Fibroblast of skin of back (primary cell): Measurements from ENCODE around the gene HCN1. TPM values are rescaled to one million over a fixed set of nuclear protein-coding genes. Genes with fewer than 3 reads are reported as not detected.

Experiments
- DNase-seq: peaks from one replicate; pipeline ENCODE4 v3.0.0-alpha.2; 2013
- polyA plus RNA-seq, 2 experiments: library from polyadenylated mRNA; unstranded; fragments of 120-200 nt; gene quantifications; one replicate each; pipeline ENCODE4 v1.2.1, GENCODE V29; 2013; ENCODE audit not compliant: insufficient read length in 2 of 2

The HCN1 gene
- polyA plus RNA-seq (2013, experiment 1 of 2; ENCODE audit: insufficient read length), result not detected
- polyA plus RNA-seq (2013, experiment 2 of 2; ENCODE audit: insufficient read length), result not detected

- peak; percentile 68 for DNase-seq
Measured at GRCh38 chr5:45696206-45696836, at the start of gene HCN1. TSS of gene HCN1 (minus strand) at chr5:45696380.

DNA sequence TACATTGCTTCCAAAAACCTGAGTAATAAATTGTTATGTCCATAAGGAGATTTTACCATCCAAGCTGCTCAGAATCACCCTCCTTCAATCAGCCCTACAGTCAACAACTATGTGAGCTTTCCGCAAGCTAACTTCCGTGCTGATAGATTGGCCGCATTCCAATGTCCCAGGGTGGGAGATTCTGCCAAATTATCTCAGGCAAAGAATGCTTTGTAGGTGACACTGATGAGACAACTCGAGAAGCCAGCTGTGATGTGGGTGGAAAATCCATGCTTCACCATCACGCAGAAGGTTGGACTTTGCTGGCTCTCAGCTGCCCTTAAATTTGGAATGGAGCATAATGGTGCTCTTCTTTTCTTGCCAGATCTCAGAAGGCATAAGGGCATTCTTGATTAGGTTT lies 44.9 kb upstream of the HCN1 start:
- no peak for DNase-seq

- no peak for DNase-seq
Measured at GRCh38 chr5:45737153-45737552, 41.0 kb upstream of the HCN1 start.

DNA sequence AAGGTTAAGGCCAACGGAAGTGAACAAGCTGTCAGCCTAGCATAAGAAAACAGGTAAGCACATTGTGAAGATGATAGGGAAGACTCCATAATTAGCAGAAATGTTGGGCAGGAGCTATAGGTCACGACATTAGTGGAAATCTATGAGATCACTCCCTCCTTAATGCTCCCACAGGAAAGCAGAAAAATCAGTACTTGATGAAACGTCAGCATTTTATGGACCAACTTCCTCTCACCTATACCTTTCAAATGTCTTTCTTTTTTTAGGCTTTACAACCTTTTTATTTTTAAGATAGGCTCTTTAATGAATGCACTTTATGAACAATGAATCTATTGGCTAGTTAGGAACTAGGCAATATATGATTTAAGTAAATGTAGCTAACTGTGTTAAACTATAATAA lies 29.4 kb upstream of the HCN1 start:
- DNase-seq, result no peak

DNA sequence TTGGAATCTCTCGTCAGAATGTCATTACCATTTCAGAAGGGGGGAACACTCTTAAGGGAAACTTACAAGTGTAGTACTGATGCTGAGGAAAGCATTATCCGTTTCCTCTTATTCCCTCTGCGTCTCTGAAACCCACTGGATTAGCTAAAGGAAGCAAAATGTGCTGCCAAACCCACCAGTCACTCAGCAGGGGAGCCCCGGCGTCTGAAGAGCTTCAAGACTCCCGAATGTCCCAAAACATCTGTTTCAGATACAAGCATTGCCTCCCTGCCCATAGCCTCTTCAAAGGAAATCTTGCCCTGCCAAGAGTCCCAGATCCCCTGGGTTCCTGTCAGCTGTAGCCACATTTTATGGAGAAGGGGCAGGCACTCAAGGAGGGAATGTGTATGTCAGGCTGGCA lies 1.0 kb upstream of the HCN1 start:
- no peak for DNase-seq

- no peak for DNase-seq
Measured at GRCh38 chr5:45695804-45696156, 400 bp downstream of the HCN1 start.

- DNase-seq, result no peak
Measured at GRCh38 chr5:45694971-45695803, 993 bp downstream of the HCN1 start.

GRCh38 chr5:45694255-45694814 lies 1.8 kb downstream of the HCN1 start:
- DNase-seq, result peak; percentile 1

DNA sequence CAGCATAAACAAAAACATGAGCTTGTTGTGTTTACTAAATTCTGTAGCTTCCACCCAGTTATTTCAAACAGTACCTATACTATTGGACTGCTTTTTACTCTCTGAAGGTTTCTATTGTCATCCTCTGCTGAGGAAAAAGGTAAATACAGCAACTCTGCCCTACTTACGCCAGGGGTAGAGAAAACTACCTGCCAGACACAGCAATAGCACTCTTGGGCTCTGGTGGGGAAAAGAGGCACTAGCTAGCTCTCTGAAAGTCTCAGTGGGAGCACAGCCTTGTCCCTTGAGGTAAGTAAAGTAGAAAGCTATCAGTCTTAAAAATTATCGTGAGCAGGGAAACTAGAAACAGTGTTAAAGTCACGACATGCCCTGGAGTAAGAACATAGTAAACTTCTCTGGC lies 3.7 kb downstream of the HCN1 start:
- DNase-seq, result no peak

DNA sequence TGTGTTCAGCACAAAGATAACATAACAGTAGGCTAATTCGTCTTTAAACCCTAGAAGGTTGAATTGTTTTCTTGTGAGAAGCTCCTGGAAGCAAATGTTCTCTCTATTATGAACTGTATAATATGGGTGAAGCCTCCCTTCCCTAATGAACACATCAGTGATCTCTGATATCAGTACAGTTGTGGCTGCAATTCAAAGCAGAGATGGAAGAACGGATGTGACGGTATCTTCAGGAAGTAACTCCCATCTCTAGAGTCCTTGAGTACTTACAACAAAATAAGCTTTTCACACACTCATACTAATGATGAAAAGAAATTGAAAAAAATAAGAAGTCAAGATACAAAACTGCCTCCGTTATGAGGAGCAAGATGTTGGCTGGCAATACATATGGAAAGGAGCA lies 4.5 kb downstream of the HCN1 start:
- DNase-seq, result no peak

GRCh38 chr5:45687701-45688100 lies 8.5 kb downstream of the HCN1 start:
- DNase-seq, result no peak

DNA sequence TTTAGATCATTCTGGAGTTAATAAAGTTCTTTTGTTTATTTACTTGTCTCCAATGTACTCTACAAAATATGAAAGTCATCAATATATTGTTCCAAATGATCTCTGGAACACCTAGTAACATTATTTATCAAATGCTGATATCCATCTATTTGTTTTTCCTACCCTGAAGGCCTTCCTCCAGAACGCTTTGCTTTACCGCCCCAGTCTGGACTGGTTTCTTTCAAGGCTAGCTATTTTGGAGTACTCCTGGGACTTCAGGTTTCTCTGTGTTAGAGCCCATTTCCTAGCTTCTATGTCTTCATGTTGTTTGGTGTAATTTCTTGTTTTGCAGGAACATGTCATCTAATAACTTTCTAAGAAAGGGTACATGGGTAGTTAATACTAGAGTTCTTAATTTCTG lies 9.6 kb downstream of the HCN1 start:
- DNase-seq, result no peak

- DNase-seq, result no peak
Measured at GRCh38 chr5:45684118-45684517, 12.1 kb downstream of the HCN1 start.

- no peak for DNase-seq
Measured at GRCh38 chr5:45680950-45681349, 15.2 kb downstream of the HCN1 start.

- no peak for DNase-seq
Measured at GRCh38 chr5:45677524-45677923, 18.7 kb downstream of the HCN1 start.

DNA sequence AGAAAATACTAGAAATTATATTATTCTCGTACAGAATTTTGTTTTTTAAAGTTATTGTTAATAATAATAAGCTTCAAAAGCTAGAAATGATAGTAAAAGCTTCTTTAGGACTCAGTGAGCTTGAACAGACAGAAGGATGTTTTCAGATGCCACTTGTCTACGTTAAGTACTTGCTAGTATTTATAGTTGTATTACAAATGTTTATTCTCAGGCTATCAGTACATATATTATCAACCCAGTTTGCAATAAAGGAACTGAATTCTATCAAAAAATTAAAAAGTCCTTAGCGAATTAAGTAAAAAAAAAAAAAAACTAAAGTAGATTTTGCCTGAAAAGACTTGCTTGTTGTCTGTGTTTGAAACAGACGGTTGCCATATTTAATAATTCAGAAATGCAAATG lies 23.9 kb downstream of the HCN1 start:
- DNase-seq, result no peak

DNA sequence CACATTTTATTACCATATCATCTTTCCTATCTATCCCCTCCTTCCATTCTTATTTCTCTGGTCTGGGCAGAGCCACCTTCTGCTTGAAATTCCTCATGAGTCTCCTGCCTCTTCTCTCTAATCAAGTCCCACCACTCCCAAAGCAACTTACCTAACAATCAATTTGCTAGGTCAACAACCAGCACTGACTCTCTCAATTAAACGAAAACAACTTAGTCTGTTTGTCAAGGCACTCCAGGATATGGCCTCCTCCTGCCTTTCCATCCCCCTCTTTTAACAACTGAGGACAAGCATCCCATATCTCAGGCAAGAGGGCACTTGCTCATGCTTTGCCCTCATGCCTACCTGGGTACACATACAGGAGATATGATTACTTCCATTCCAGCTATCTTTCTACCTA lies 47.4 kb downstream of the HCN1 start:
- no peak for DNase-seq

DNA sequence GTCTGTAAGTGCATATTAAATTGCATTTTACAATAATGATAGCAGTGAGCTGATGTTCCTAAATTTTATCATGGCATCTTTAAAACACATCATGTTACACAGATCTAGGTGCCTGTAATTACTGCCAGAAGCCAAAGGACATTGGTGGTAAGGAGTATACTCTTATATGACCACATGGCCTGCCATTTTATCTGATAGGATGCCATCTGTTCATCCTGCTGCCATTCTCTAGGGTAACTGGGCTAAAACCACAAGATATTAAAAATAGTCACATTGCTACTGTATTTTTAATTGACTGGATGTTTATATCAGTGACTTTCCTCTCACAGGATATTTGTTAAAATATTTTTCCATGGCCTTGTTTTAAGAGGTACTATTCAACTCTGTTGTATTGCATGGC lies 53.1 kb downstream of the HCN1 start:
- no peak for DNase-seq

GRCh38 chr5:45642370-45642769 lies 53.8 kb downstream of the HCN1 start:
- no peak for DNase-seq

DNA sequence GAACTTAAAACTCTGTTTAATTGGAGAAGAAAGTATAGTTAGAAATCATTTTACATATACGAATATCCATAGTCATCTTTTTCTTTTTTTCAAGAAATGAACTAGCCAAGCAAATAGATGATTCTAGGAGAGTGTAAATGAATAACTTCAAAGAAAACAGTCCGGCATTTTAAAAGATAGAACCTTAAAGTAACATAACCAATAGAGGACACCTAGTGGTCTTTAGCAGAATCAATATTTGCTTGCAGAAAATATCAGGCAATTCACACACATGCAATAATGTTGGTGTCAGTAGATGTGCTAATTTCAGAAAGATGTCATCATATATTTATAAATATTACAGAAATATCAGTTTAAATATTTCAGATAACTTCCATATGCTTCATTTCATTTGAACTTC lies 57.1 kb downstream of the HCN1 start:
- no peak for DNase-seq

GRCh38 chr5:45627076-45627656 lies 69.0 kb downstream of the HCN1 start:
- no peak for DNase-seq

DNA sequence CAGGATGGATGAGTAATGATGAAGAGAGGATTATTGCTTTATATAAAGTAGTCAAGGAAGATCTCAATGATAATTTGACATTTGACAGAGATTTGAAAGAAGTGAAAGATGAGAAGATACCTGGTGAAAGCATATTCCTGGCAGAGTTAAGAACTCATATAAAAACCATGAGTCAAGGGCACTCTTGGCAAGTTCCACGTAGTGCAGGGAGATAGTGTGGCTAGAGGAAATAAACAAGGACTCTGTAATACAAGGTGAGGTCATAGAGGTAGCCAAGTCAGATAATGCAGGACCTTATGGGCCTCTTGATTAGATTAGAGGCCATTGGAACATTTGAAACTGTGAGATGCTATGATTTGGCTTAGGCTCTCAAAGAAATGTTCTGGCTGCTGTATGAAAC lies 72.3 kb downstream of the HCN1 start:
- DNase-seq, result no peak

DNA sequence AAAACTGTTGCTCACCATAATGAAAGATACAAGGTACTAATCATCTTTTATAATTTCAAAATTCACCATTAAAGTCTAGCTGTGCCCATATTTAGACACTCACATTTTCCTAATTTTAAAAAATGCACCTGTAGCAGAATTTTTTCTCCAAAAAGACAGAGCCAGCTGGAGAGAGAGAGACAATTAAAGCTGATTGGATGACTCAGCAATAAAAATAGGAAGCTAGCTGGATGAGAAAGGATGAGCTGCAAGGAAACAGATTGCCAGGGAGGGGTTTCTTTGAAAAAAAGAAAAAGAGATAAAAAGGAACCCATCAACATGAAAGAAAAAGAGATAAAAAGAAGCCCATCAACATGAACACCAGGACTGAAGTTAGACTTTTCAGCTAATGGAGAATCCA lies 73.8 kb downstream of the HCN1 start:
- DNase-seq, result no peak
